Upper lobe of right lung (tissue), 1 donor: ENCODE measurements around the gene PTPN7. TPM values are rescaled to one million over a fixed set of nuclear protein-coding genes. Genes with fewer than 3 reads are reported as not detected.

ENCODE experiments used
- ATAC-seq: fragments of 200-7000 bp; cut with Tn5 transposase; one replicate; pipeline ENCODE4 v1.9.1; 2020; ENCODE audit warnings: mild to moderate bottlenecking, moderate library complexity
- DNase-seq: peaks from one replicate; pipeline ENCODE4 v3.0.0-alpha.2; 2020
- H3K27ac ChIP-seq: fragments of 200-600 bp; one replicate; pipeline ENCODE4 v1.8.0; 2022
- H3K27me3 ChIP-seq: fragments of 200-600 bp; one replicate; pipeline ENCODE4 v1.8.0; 2022; ENCODE audit warnings: mild to moderate bottlenecking
- H3K36me3 ChIP-seq: fragments of 200-600 bp; one replicate; pipeline ENCODE4 v1.8.0; 2022
- H3K4me1 ChIP-seq: fragments of 200-600 bp; one replicate; pipeline ENCODE4 v1.8.0; 2022
- H3K4me3 ChIP-seq: fragments of 200-600 bp; one replicate; pipeline ENCODE4 v1.8.0; 2022; ENCODE audit warnings: mild to moderate bottlenecking
- H3K9me3 ChIP-seq: fragments of 200-600 bp; one replicate; pipeline ENCODE4 v1.8.0; 2022
- CTCF ChIP-seq: fragments of 200-600 bp; IDR thresholded peaks from one replicate; pipeline ENCODE4 v1.8.0; 2022; ENCODE audit warnings: antibody characterized with exemption
- intact Hi-C: fragments of 100-400 bp; cut with DNase I; formaldehyde crosslinking; loops from one replicate; pipeline ENCODE4 v1.11.0; 2022
- total RNA-seq: library from RNA; stranded (reverse); fragmentation: NEBNext Ultra II Directional; extraction: Animal tissue kit (Norgen Biotek cat#: 25700); gene quantifications from one replicate; pipeline ENCODE4 v1.2.1, GENCODE V29; 2021
- donor health status: DM: no; HTN: yes; CAD: no; lungs with severe emphysema.

The PTPN7 gene
- total RNA-seq, 1 donor from 2014 or later: 7.3 TPM

DNA sequence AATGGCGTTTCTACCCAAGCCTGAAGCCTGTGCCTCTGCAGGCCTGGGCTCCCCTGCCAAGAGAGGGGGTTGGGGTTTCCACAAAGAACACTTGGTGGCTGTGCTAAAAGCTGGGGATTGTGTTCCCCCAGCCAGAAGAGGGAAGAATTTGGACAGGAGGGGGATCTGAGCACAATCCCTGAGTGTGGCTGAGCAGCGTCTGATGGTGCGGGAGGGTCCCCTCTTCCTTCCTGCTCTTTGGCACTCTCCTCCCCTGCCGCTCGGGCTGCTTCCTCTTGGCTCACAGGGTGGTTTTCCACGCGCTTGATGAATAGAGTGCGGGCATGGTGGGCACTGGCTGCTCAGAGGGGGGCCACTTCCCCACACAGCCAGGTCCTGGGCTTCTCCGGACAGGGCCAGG is 34.0 kb downstream of the PTPN7 start:
- ATAC-seq (no peak), DNase-seq (no peak)
- H3K36me3 ChIP-seq: no peaks in the 10 kb centered on the region
- intact Hi-C loops: no loop called here
- TF ChIP-seq CTCF: no peak
- no peaks in the 10 kb centered on the region for H3K9me3 ChIP-seq
- no peak overlapping the region for H3K4me3 ChIP-seq
- H3K27ac ChIP-seq: no peak overlapping the region
- H3K27me3 ChIP-seq: no peaks in the 10 kb centered on the region
- H3K4me1 ChIP-seq: peaks cover 1% of the 10 kb centered on the region

GRCh38 chr1:202125611-202126010 is 34.8 kb downstream of the PTPN7 start:
- no peak overlapping the region for H3K27ac ChIP-seq
- H3K27me3 ChIP-seq: no peaks in the 10 kb centered on the region
- DNase-seq (no peak), ATAC-seq (no peak)
- intact Hi-C loops: no loop called here
- no peaks in the 10 kb centered on the region for H3K36me3 ChIP-seq
- no peaks in the 10 kb centered on the region for H3K4me1 ChIP-seq
- TF ChIP-seq CTCF: no peak
- no peak overlapping the region for H3K4me3 ChIP-seq
- H3K9me3 ChIP-seq: no peaks in the 10 kb centered on the region

GRCh38 chr1:202124142-202124541 is 36.3 kb downstream of the PTPN7 start:
- Histone ChIP-seq H3K4me3 (no peak overlapping the region), H3K9me3 (no peaks in the 10 kb centered on the region), H3K27me3 (no peaks in the 10 kb centered on the region), H3K4me1 (no peaks in the 10 kb centered on the region), H3K27ac (no peak overlapping the region), H3K36me3 (no peaks in the 10 kb centered on the region)
- TF ChIP-seq CTCF: no peak
- DNase-seq: no peak
- intact Hi-C loops: no loop called here
- ATAC-seq: no peak

DNA sequence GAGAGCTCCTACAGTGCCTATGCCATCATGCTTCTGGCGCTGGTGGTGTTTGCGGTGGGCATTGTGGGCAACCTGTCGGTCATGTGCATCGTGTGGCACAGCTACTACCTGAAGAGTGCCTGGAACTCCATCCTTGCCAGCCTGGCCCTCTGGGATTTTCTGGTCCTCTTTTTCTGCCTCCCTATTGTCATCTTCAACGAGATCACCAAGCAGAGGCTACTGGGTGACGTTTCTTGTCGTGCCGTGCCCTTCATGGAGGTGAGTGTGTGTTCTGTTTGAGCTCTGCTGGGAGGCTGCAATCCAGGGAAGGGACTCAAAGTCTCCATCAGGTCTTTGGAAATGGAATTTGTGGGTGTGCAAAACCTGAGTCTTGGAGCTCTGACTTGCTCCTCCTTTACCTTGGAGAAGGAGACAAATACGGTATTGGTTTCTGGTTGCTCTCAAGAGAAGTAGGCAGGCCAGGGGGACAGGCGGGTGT is 37.0 kb downstream of the PTPN7 start:
- no peak for ATAC-seq
- Histone ChIP-seq H3K9me3 (no peaks in the 10 kb centered on the region), H3K27ac (no peak overlapping the region), H3K27me3 (no peaks in the 10 kb centered on the region), H3K4me3 (no peak overlapping the region), H3K36me3 (no peaks in the 10 kb centered on the region), H3K4me1 (no peaks in the 10 kb centered on the region)
- no peak for DNase-seq
- no peak for TF ChIP-seq CTCF
- intact Hi-C loops: no loop called here

DNA sequence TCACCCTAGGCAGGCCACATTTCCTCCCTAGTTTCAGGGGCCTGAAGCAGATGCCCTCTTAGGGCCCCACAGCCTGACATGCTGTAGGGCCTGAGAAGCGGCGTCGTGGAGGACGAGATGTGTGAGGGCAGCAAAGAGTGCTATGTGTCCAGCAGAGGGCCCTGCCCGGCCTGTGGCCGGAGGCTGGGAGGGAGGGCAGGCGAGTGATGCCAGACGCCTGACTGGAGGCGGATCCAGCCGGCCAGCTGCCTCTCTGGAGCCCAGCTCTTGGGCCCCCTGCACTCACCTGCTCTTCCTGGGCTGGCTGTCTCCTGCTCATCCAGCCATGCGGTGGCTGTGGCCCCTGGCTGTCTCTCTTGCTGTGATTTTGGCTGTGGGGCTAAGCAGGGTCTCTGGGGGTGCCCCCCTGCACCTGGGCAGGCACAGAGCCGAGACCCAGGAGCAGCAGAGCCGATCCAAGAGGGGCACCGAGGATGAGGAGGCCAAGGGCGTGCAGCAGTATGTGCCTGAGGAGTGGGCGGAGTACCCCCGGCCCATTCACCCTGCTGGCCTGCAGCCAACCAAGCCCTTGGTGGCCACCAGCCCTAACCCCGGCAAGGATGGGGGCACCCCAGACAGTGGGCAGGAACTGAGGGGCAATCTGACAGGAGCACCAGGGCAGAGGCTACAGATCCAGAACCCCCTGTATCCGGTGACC is 37.6 kb downstream of the PTPN7 start, which contains the start of gene GPR37L1:
Gene GPR37L1 (plus strand): TSS at position 279 of the 697 bp plus-strand sequence. CDS start 47 bp downstream, at position 326.
- ATAC-seq (peak; percentile 86), DNase-seq (peak; percentile 87)
- Histone ChIP-seq H3K4me1 (no peaks in the 10 kb centered on the region), H3K9me3 (no peaks in the 10 kb centered on the region), H3K4me3 (no peak within 1 kb of the TSS), H3K27ac (no peak within 1 kb of the TSS), H3K27me3 (no peaks in the 10 kb centered on the region), H3K36me3 (no peaks in the 10 kb centered on the region)
- peak; percentile 50 for TF ChIP-seq CTCF
- intact Hi-C loops: no loop called here
